ENCODE data around the gene CLCN6.

Gene CLCN6

GRCh38 chr1:11838349-11839272, 32.6 kb downstream of the CLCN6 start:
- no peak overlapping the region for H3K9ac ChIP-seq (ENCODE audit: low read depth, low read length)
- peaks cover 88% of the 10 kb centered on the region for H3K36me3 ChIP-seq (ENCODE audit: insufficient read depth, low read length)

GRCh38 chr1:11839727-11840705, 34.0 kb downstream of the CLCN6 start:
- Histone ChIP-seq H3K4me2 (ENCODE audit: low read length) (no peak overlapping the region), H3K9me3 (replicated peaks; ENCODE audit: low read length) (no peaks in the 10 kb centered on the region), H3K4me1 (ENCODE audit: control insufficient read depth, insufficient read depth, low read length) (no peaks in the 10 kb centered on the region), H3K9ac (ENCODE audit: low read depth, low read length) (no peak overlapping the region), H3K36me3 (ENCODE audit: insufficient read depth, low read length) (peaks cover 84% of the 10 kb centered on the region), H3K27me3 (ENCODE audit: control insufficient read depth, insufficient read depth, low read length) (no peaks in the 10 kb centered on the region), H3K4me3 (ENCODE audit: low read length) (no peak overlapping the region)

More at GRCh38 chr1:11838349-11839272, 32.6 kb downstream of the CLCN6 start:
- Histone ChIP-seq H3K9me3 (replicated peaks; ENCODE audit: low read length) (no peaks in the 10 kb centered on the region), H3K4me2 (ENCODE audit: low read length) (no peak overlapping the region), H3K27me3 (ENCODE audit: control insufficient read depth, insufficient read depth, low read length) (no peaks in the 10 kb centered on the region), H3K4me3 (ENCODE audit: low read length) (no peak overlapping the region), H3K4me1 (ENCODE audit: control insufficient read depth, insufficient read depth, low read length) (no peaks in the 10 kb centered on the region)

- Histone ChIP-seq H3K9me3 (replicated peaks; ENCODE audit: low read length) (no peaks in the 10 kb centered on the region), H3K4me3 (ENCODE audit: low read length) (no peak overlapping the region), H3K4me1 (ENCODE audit: control insufficient read depth, insufficient read depth, low read length) (no peaks in the 10 kb centered on the region), H3K4me2 (ENCODE audit: low read length) (no peak overlapping the region), H3K9ac (ENCODE audit: low read depth, low read length) (no peak overlapping the region), H3K27me3 (ENCODE audit: control insufficient read depth, insufficient read depth, low read length) (no peaks in the 10 kb centered on the region), H3K36me3 (ENCODE audit: insufficient read depth, low read length) (peaks cover 84% of the 10 kb centered on the region)
Measured at GRCh38 chr1:11841245-11842153, 35.5 kb downstream of the CLCN6 start.

DNA sequence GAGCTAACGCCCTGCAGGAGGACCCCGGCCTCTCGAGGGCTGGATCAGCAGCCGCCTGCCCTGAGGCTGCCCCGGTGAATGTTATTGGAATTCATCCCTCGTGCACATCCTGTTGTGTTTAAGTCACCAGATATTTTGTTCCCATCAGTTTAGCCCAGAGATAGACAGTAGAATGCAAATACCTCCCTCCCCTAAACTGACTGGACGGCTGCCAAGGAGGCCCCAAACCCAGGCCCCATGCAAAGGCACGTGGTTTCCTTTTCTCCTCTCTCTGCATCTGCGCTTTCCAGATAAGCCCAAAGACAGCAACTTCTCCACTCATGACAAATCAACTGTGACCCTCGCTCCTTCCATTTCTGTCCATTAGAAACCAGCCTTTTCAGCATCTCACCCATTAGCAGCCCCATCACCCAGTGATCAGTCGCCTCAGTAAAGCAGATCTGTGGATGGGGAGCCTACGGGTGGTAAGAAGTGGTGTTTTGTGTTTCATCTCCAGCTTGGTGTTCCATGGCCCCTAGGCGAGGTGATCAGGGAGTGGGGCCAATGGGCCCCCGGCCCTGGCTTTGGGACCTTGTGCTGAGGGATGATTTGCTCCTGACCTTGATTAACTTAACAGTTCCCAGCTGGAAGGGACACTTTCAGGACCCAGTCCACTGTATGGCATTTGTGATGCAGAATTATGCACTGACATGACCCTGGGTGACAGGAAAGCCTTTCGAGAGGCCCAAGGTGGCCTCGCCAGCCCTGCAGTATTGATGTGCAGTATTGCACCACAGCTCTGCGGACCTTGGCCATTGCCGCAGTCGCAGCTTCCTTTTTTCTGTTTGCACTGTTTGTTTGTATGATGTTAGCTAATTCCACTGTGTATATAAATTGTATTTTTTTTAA, 36.4 kb downstream of the CLCN6 start:
- H3K4me2 ChIP-seq (ENCODE audit: low read length) = no peak overlapping the region
- peaks cover 77% of the 10 kb centered on the region for H3K36me3 ChIP-seq (ENCODE audit: insufficient read depth, low read length)
- no peaks in the 10 kb centered on the region for H3K4me1 ChIP-seq (ENCODE audit: control insufficient read depth, insufficient read depth, low read length)
- H3K4me3 ChIP-seq (ENCODE audit: low read length) = no peak overlapping the region
- H3K9ac ChIP-seq (ENCODE audit: low read depth, low read length) = no peak overlapping the region
- H3K27me3 ChIP-seq (ENCODE audit: control insufficient read depth, insufficient read depth, low read length) = no peaks in the 10 kb centered on the region
- no peaks in the 10 kb centered on the region for H3K9me3 ChIP-seq (replicated peaks; ENCODE audit: low read length)

DNA sequence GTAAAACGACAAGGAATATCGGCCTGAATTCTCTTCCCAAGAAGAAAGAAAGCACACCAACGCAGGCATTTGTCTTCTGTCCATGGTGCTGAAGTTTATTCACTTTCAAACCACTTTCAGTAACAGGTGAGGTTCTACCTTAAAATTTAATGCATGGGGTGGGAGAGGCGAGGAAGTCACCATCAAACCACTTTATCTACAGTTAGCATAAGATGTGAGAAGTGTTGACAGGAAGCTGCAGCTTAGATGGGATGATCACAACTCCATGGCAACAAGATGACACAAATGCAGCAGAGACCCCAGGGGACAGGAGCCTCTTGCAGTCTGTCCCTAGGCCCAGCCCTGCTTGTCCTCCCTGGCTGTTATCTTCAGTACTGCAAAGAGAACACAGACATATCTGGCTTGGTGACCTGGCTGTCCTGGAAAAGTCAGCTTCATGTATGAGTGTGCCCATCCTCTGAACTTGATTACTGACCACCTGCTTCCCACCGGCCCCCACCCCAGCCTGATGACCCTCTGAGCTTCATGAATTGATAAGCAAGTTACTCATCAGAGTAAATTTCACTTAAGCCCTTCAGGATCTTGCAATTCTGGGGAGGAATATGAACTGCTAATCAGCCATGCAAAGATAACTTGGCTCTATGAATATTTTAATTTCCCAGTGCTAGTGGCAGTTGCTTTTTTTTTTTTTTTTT, 39.8 kb downstream of the CLCN6 start:
- no peaks in the 10 kb centered on the region for H3K27me3 ChIP-seq (ENCODE audit: control insufficient read depth, insufficient read depth, low read length)
- no peaks in the 10 kb centered on the region for H3K4me1 ChIP-seq (ENCODE audit: control insufficient read depth, insufficient read depth, low read length)
- peaks cover 49% of the 10 kb centered on the region for H3K36me3 ChIP-seq (ENCODE audit: insufficient read depth, low read length)
- H3K4me3 ChIP-seq (ENCODE audit: low read length) = no peak overlapping the region
- no peaks in the 10 kb centered on the region for H3K9me3 ChIP-seq (replicated peaks; ENCODE audit: low read length)
- H3K9ac ChIP-seq (ENCODE audit: low read depth, low read length) = no peak overlapping the region
- no peak overlapping the region for H3K4me2 ChIP-seq (ENCODE audit: low read length)

- no peak within 1 kb of the TSS for H3K4me3 ChIP-seq (ENCODE audit: low read length)
- H3K9me3 ChIP-seq (replicated peaks; ENCODE audit: low read length) = no peaks in the 10 kb centered on the region
- H3K9ac ChIP-seq (ENCODE audit: low read depth, low read length) = no peak within 1 kb of the TSS
- H3K4me2 ChIP-seq (ENCODE audit: low read length) = no peak within 1 kb of the TSS
- no peaks in the 10 kb centered on the region for H3K4me1 ChIP-seq (ENCODE audit: control insufficient read depth, insufficient read depth, low read length)
- peaks cover 1% of the 10 kb centered on the region for H3K27me3 ChIP-seq (ENCODE audit: control insufficient read depth, insufficient read depth, low read length)
- peaks cover 29% of the 10 kb centered on the region for H3K36me3 ChIP-seq (ENCODE audit: insufficient read depth, low read length)
Measured at GRCh38 chr1:11847667-11848372, 41.8 kb downstream of the CLCN6 start, which contains the start of gene NPPA. Gene NPPA (minus strand): TSS chr1:11847783. CDS start chr1:11847684, 99 bp downstream.

- peaks cover 27% of the 10 kb centered on the region for H3K36me3 ChIP-seq (ENCODE audit: insufficient read depth, low read length)
- H3K9me3 ChIP-seq (replicated peaks; ENCODE audit: low read length) = no peaks in the 10 kb centered on the region
- H3K4me2 ChIP-seq (ENCODE audit: low read length) = no peak overlapping the region
- H3K4me1 ChIP-seq (ENCODE audit: control insufficient read depth, insufficient read depth, low read length) = no peaks in the 10 kb centered on the region
- H3K27me3 ChIP-seq (ENCODE audit: control insufficient read depth, insufficient read depth, low read length) = peaks cover 6% of the 10 kb centered on the region
- H3K4me3 ChIP-seq (ENCODE audit: low read length) = no peak overlapping the region
- H3K9ac ChIP-seq (ENCODE audit: low read depth, low read length) = no peak overlapping the region
Measured at GRCh38 chr1:11848373-11848700, 42.3 kb downstream of the CLCN6 start.

- no peaks in the 10 kb centered on the region for H3K4me1 ChIP-seq (ENCODE audit: control insufficient read depth, insufficient read depth, low read length)
- H3K4me3 ChIP-seq (ENCODE audit: low read length) = no peak overlapping the region
- peaks cover 14% of the 10 kb centered on the region for H3K36me3 ChIP-seq (ENCODE audit: insufficient read depth, low read length)
- no peak overlapping the region for H3K9ac ChIP-seq (ENCODE audit: low read depth, low read length)
- H3K9me3 ChIP-seq (replicated peaks; ENCODE audit: low read length) = no peaks in the 10 kb centered on the region
- H3K4me2 ChIP-seq (ENCODE audit: low read length) = no peak overlapping the region
- peaks cover 12% of the 10 kb centered on the region for H3K27me3 ChIP-seq (ENCODE audit: control insufficient read depth, insufficient read depth, low read length)
Measured at GRCh38 chr1:11850156-11850555, 44.2 kb downstream of the CLCN6 start.

DNA sequence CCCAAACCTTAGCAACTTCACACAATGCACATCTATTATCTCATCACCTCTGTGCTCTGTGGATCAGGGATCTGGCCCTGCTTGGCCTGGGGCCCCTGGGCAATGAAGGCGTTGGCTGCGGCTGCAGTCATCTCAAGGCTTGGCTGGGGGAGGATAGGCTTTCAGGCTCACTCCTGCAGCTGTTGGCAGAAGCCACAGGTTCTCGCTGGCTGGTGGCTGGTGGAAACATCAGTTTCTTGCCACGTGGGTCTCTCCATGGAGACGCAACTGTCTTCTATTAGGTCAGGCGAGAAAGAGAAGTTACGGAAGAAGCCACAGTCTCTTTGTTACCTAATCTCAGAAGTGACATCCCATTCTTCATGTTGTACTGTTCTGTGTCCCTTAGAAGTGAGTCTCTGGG, 45.2 kb downstream of the CLCN6 start:
- H3K9ac ChIP-seq (ENCODE audit: low read depth, low read length) = no peak overlapping the region
- H3K4me1 ChIP-seq (ENCODE audit: control insufficient read depth, insufficient read depth, low read length) = no peaks in the 10 kb centered on the region
- no peak overlapping the region for H3K4me2 ChIP-seq (ENCODE audit: low read length)
- H3K9me3 ChIP-seq (replicated peaks; ENCODE audit: low read length) = no peaks in the 10 kb centered on the region
- peaks cover 13% of the 10 kb centered on the region for H3K27me3 ChIP-seq (ENCODE audit: control insufficient read depth, insufficient read depth, low read length)
- peaks cover 4% of the 10 kb centered on the region for H3K36me3 ChIP-seq (ENCODE audit: insufficient read depth, low read length)
- H3K4me3 ChIP-seq (ENCODE audit: low read length) = no peak overlapping the region

Measured in skeletal muscle satellite cell (primary cell).